Muscle layer of duodenum (tissue), 2 donors: ENCODE data around the gene COL18A1.

ENCODE experiments used
- H3K27ac ChIP-seq: one replicate; pipeline ENCODE4 v1.7.0; 2013; ENCODE audit warnings: mild to moderate bottlenecking, low read length
- H3K27me3 ChIP-seq: one replicate; pipeline ENCODE4 v1.7.0; 2013; ENCODE audit warnings: low read depth, mild to moderate bottlenecking, control low read depth, low read length
- H3K36me3 ChIP-seq, 2 donors: one replicate each; pipeline ENCODE4 v1.7.0; 2013; ENCODE audit warnings: low read length in 2 of 2, control low read depth in 1 of 2, mild to moderate bottlenecking in 1 of 2; ENCODE audit not compliant: insufficient read depth in 2 of 2, control insufficient read depth in 1 of 2
- H3K4me1 ChIP-seq, 2 donors: one replicate each; pipeline ENCODE4 v1.7.0; 2013; ENCODE audit warnings: low read length in 2 of 2, mild to moderate bottlenecking in 2 of 2, control low read depth in 1 of 2, moderate library complexity in 1 of 2; ENCODE audit not compliant: insufficient read depth in 2 of 2, control insufficient read depth in 1 of 2
- H3K4me3 ChIP-seq, 2 donors: one replicate each; pipeline ENCODE4 v1.7.0; 2013; ENCODE audit warnings: low read length in 2 of 2, low read depth in 1 of 2, mild to moderate bottlenecking in 1 of 2
- H3K9me3 ChIP-seq, 2 donors: one replicate each; pipeline ENCODE4 v1.7.0; 2013; ENCODE audit warnings: low read length in 2 of 2, control low read depth in 1 of 2, mild to moderate bottlenecking in 1 of 2; ENCODE audit not compliant: control insufficient read depth in 1 of 2
- donor health status: healthy.

COL18A1 gene

DNA sequence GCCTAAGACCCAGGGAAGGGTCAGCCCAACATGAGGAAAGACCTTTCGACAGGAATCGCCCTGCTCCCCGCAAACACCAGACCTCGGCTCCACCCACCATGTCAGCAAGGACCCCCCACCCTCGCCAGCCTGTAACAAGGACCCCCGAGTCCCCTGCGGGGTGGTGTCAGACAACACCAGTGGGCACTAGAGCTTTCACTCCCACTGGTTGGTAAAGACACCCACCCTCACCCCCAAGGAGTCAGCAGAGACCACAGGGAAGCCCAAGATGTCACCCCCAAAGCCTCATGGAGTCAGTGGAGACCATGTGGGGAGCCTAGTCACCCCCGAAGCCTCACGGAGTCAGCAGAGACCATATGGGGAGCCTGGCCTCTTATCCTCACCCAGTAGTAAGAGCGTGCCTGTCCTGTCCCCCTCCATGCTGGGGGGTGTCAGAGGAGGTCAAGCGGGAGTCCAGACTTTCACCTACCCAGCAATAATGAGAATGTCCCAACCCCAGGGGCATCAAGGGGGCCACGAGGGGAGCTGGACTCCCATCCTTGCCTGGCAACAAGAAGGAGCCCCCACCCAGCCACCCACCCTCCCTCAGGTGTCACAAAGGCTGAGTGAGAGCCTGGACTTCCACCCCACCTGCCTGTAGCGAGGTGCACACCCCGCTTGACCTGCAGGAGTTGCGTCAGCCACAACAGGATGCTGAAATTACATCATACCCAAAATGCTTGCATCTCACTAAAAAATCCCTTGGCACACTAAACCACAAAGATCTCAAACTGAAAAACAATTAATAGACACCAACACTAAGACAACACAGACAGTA, 112.5 kb downstream of the COL18A1 start:
- Histone ChIP-seq H3K27me3 (no peaks in the 10 kb centered on the region), H3K36me3 (peaks cover 9 to 45% of the 10 kb centered on the region in 2 donors), H3K27ac (no peak overlapping the region), H3K9me3 (peaks cover 17 to 42% of the 10 kb centered on the region in 2 donors), H3K4me1 (no peaks in the 10 kb centered on the region), H3K4me3 (no peak overlapping the region)

DNA sequence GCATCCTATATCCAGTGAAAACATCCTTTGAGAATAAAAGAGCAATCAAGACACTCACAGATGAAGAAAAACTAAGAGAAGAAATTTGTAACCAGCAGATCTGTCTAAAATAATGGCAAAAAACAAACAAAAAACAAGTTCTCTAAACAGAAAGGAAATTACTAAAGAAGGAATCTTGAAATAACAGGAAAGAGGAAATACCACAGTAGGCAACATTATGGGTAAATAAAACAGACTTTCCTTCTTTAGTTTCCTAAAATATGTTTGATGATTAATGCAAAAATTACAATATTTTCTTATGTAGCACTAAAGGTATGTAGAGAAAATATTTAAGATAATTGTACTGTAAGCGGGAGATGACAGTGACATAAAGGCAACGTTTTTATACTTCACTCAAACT, 113.8 kb downstream of the COL18A1 start:
- H3K36me3 ChIP-seq = peaks cover under 1 to 44% of the 10 kb centered on the region in 2 donors
- H3K27ac ChIP-seq = no peak overlapping the region
- H3K9me3 ChIP-seq = peaks cover 17 to 43% of the 10 kb centered on the region in 2 donors
- no peaks in the 10 kb centered on the region for H3K4me1 ChIP-seq
- peak overlapping the region in 1 of 2 donors; percentile 31 for H3K4me3 ChIP-seq
- H3K27me3 ChIP-seq = no peaks in the 10 kb centered on the region

DNA sequence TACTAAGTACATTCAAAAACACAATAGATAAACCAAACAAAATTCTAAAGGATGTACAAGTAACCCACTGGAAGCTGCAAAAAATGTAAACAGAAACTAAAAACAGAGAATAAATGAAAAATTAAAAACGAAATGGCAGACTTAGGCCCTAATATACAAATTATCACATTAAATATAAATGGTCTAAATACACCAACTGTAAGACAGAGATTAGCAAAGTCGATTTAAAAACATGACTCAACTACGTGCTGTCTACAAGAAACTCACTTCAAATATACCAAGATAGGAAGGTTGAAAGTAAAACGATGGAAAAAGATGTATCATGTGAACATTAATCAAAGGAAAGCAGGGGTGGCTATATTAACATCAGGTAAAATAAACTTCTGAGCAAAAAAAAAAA, 114.2 kb downstream of the COL18A1 start:
- no peaks in the 10 kb centered on the region for H3K27me3 ChIP-seq
- H3K9me3 ChIP-seq = peaks cover 17 to 43% of the 10 kb centered on the region in 2 donors
- H3K4me3 ChIP-seq = no peak overlapping the region
- H3K4me1 ChIP-seq = no peaks in the 10 kb centered on the region
- H3K36me3 ChIP-seq = peaks cover 0 to 40% of the 10 kb centered on the region in 2 donors
- H3K27ac ChIP-seq = no peak overlapping the region

DNA sequence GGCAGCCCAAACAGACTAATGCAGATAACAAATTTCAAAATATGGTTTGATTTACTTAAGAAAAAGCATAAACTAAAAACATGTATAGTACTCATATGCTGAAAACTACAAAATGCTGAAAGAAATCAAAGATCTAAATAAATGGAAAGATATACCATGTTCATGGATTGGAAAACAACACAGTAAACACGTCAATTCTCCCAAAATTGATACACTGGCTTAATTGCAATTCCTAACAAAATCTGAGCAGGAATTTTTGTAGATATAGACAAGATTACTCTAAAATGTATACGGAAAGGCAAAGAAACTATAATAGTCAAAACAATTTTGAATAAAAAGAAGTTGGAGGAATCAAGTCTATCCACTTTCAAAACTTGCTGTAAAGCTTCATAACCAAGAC, 116.3 kb downstream of the COL18A1 start:
- Histone ChIP-seq H3K36me3 (peaks cover 0 to 32% of the 10 kb centered on the region in 2 donors), H3K4me3 (no peak overlapping the region), H3K9me3 (peaks cover 17 to 43% of the 10 kb centered on the region in 2 donors), H3K27ac (no peak overlapping the region), H3K4me1 (no peaks in the 10 kb centered on the region), H3K27me3 (no peaks in the 10 kb centered on the region)

DNA sequence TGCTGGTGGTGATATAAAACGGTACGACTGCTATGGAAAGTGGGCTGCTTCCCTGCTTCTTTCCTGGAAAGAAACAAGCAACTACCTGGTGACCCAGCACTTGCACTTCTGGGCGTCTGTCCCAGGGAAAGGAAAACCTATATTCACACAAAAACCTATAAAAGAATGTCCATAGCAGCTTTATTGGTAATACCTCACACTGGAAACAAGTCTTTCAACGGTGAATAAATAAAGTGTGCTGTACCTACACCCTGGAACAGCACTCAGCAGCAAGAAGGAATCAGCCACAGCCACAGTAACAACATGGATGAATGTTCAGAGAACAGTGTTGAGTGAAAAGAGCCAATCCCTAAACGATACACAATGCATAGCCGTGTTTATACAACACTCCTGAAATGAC, 117.4 kb downstream of the COL18A1 start:
- no peaks in the 10 kb centered on the region for H3K27me3 ChIP-seq
- H3K4me3 ChIP-seq = no peak overlapping the region
- no peak overlapping the region for H3K27ac ChIP-seq
- H3K4me1 ChIP-seq = no peaks in the 10 kb centered on the region
- peaks cover 17 to 43% of the 10 kb centered on the region in 2 donors for H3K9me3 ChIP-seq
- H3K36me3 ChIP-seq = peaks cover 0 to 26% of the 10 kb centered on the region in 2 donors

DNA sequence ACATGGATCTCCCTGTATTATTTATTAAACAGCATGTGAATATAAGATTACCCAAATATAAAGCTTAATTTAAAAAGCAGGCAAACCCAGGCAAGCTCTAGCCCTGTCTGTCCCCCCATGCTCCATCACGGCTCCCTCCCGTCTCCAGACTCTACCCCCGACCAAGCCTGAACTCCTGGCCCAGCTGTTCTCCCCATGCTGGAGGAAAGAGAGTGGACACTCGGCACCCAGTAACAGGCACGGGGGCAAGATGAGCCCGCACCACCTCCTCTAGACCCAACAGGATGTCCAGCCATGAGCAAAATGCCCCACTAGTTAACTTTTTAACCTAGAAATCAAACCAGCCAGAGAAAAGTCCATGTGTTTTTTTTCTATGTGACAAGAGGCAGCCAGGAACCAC, 118.0 kb downstream of the COL18A1 start:
- peaks cover 17 to 40% of the 10 kb centered on the region in 2 donors for H3K9me3 ChIP-seq
- peaks cover 0 to 25% of the 10 kb centered on the region in 2 donors for H3K36me3 ChIP-seq
- H3K27ac ChIP-seq = no peak overlapping the region
- no peaks in the 10 kb centered on the region for H3K4me1 ChIP-seq
- no peaks in the 10 kb centered on the region for H3K27me3 ChIP-seq
- H3K4me3 ChIP-seq = no peak overlapping the region

DNA sequence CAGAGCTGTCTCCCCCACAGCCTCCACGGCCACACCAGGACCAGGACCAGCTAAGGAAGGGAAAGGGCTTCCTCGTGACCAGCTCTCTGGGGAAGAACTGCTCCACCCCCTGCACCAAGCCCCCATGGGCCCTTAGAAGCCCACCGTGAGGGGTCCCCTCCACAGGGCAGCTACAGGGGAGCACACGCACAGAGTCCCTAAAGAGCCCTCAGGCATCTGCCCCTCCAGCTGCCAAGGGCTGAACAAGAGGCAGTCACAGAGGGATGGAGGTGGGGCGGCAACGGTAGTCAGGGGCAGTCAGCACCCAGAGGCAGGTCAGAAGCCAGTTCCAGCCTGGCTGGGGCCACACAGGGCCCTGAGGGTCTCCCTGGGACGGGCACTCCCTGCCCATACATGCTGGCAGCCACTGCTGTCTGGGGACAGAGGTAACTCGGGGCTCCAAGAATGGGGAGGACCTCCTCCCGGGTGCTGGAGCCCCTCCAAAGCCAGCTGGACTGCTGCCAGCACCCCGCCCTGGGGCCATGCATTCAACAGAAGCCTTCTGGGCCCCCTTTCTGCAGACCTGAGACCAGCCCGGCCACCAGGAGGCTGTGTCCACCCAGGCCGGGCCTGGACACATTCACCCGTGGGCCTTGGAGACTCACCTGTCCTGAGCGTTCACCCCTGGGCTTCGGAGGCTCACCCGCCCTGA, 118.6 kb downstream of the COL18A1 start:
- no peaks in the 10 kb centered on the region for H3K4me1 ChIP-seq
- H3K4me3 ChIP-seq = no peak overlapping the region
- H3K27ac ChIP-seq = no peak overlapping the region
- peaks cover 13 to 35% of the 10 kb centered on the region in 2 donors for H3K9me3 ChIP-seq
- H3K27me3 ChIP-seq = no peaks in the 10 kb centered on the region
- peaks cover 0 to 25% of the 10 kb centered on the region in 2 donors for H3K36me3 ChIP-seq

DNA sequence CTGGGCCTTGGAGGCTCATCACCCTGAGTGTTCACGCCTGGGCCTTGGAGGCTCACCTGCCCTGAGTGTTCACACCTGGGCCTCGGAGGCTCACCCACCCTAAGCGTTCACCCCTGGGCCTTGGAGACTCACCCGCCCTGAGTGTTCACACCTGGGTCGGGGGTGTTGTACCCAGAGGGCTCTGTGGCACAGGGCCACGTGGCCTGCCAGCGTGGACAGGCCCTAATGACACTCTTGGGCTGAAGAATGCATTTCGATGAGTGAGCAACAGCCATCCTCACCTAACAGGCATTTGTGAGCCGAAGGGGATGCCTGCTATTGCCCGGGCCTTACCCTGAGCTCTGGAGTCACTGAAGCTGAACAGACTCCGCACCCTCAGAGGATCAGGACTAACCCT, 119.8 kb downstream of the COL18A1 start:
- no peaks in the 10 kb centered on the region for H3K4me1 ChIP-seq
- H3K36me3 ChIP-seq = peaks cover 6 to 25% of the 10 kb centered on the region in 2 donors
- no peak overlapping the region for H3K27ac ChIP-seq
- H3K9me3 ChIP-seq = peaks cover 2 to 27% of the 10 kb centered on the region in 2 donors
- H3K27me3 ChIP-seq = no peaks in the 10 kb centered on the region
- no peak overlapping the region for H3K4me3 ChIP-seq

DNA sequence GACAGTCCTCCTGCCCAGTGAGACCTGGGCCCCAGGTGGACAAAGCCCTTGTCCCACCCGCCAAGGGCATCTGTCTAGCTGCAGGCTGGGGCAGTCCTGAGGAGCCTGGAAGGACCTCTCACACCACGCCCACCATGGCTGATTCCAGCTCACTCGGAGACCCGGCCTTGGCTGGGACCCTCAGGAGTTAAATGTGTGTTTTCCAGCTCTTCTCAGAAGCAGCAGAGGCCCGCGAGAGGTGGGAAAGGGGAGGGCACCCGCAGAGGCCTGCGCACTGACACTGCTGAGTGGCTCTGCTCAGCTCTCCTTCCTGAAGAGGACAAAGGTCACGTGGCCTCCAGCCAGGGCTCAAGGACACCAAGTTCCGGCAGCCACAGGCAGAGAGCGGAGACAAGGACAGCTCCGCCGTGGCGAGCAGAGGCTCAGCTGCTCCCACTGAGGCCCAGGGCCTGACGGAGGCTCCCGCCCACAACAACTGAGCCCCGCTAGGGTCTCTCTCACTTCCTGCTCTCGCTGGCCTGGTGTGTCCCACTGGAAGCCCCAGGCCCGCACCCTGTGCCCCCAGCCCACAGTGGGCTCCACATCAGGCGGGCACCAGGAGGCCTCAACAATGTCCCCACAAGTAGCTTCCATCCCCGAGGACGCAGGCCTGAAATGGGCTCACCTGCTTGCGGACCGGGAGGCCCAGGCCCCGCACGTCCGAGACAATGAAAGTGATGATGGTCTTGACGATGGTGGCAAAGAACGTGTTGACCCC, 120.4 kb downstream of the COL18A1 start:
- Histone ChIP-seq H3K4me1 (no peaks in the 10 kb centered on the region), H3K36me3 (peaks cover 10 to 26% of the 10 kb centered on the region in 2 donors), H3K27me3 (no peaks in the 10 kb centered on the region), H3K27ac (no peak overlapping the region), H3K4me3 (no peak overlapping the region), H3K9me3 (peaks cover 0 to 22% of the 10 kb centered on the region in 2 donors)

DNA sequence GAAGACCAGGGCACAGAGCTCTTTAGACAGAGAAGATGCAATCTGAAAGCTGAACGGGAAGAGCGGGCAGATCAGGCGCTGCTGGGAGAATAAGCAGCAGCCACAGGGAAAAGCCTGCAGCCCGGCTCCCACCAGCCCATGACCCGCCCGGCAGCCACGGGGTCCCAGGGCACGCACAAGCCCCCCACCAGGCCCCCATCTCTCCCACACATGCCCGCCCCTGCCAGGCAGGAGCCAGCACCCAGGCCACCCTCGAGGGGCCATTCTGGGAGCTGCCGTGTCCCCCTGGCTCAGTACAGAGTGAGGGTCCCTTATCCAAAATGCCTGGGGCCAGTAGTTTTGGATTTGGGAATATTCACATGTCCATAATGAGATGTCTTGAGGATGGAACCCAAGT, 120.9 kb downstream of the COL18A1 start:
- Histone ChIP-seq H3K36me3 (peaks cover 10 to 29% of the 10 kb centered on the region in 2 donors), H3K4me1 (no peaks in the 10 kb centered on the region), H3K9me3 (peaks cover 0 to 16% of the 10 kb centered on the region in 2 donors), H3K27ac (no peak overlapping the region), H3K4me3 (no peak overlapping the region), H3K27me3 (no peaks in the 10 kb centered on the region)
